GOT3 (cell line): ENCODE measurements around the gene ANG.
"Not testable (repeated sequence)": the region's sequence is repeated elsewhere in the genome, so short reads cannot be mapped to it uniquely, and the experiment has no call there.

Experiments
- DNase-seq: peaks from one replicate; lab custom pipeline; 2025; ENCODE audit warnings: mixed read lengths; lab: John Stamatoyannopoulos, UW

ANG gene

GRCh38 chr14:20688167-20688839 is at the start of gene ANG:
Gene ANG, plus strand, starts transcription at chr14:20688764. Its CDS starts 4,801 bp downstream, at chr14:20693565.
- no peak for DNase-seq

- DNase-seq, result no peak
Measured at GRCh38 chr14:20641591-20641990, 47.0 kb upstream of the ANG start, which contains the start of gene OR6S1. Gene OR6S1, minus strand, starts transcription at chr14:20641691. Its CDS starts 0 bp downstream, at chr14:20641691.

- no peak for DNase-seq
Measured at GRCh38 chr14:20642182-20642581, 46.4 kb upstream of the ANG start.

- DNase-seq, result not testable (repeated sequence)
Measured at GRCh38 chr14:20642755-20643154, 45.8 kb upstream of the ANG start.

- no peak for DNase-seq
Measured at GRCh38 chr14:20644520-20644919, 44.0 kb upstream of the ANG start.

GRCh38 chr14:20645481-20645880 is 43.1 kb upstream of the ANG start:
- DNase-seq, result no peak

- no peak for DNase-seq
Measured at GRCh38 chr14:20652996-20653975, 35.3 kb upstream of the ANG start.

- DNase-seq, result no peak
Measured at GRCh38 chr14:20655851-20656250, 32.7 kb upstream of the ANG start.

GRCh38 chr14:20656274-20656673 is 32.3 kb upstream of the ANG start:
- no peak for DNase-seq

GRCh38 chr14:20657216-20658211 is 31.1 kb upstream of the ANG start:
- no peak for DNase-seq

GRCh38 chr14:20658246-20658645 is 30.3 kb upstream of the ANG start:
- no peak for DNase-seq

- no peak for DNase-seq
Measured at GRCh38 chr14:20659336-20659735, 29.2 kb upstream of the ANG start.

GRCh38 chr14:20659813-20660395 is 28.7 kb upstream of the ANG start:
- DNase-seq, result no peak

GRCh38 chr14:20661197-20661596 is 27.4 kb upstream of the ANG start:
- no peak for DNase-seq

GRCh38 chr14:20662968-20663732 is 25.4 kb upstream of the ANG start:
- DNase-seq, result no peak

- DNase-seq, result not testable (repeated sequence)
Measured at GRCh38 chr14:20666400-20666961, 22.1 kb upstream of the ANG start.

GRCh38 chr14:20667957-20668356 is 20.6 kb upstream of the ANG start:
- no peak for DNase-seq

- no peak for DNase-seq
Measured at GRCh38 chr14:20668969-20669368, 19.6 kb upstream of the ANG start.

GRCh38 chr14:20671597-20672283 is 16.8 kb upstream of the ANG start:
- no peak for DNase-seq

- DNase-seq, result no peak
Measured at GRCh38 chr14:20675669-20676068, 12.9 kb upstream of the ANG start.
